Astrocyte (in vitro differentiated cells and primary cell): ENCODE data around the gene CD58. TPM values are rescaled to one million over a fixed set of nuclear protein-coding genes. Genes with fewer than 3 reads are reported as not detected.

ENCODE experiments used
- DNase-seq: peaks from one replicate; pipeline ENCODE4 v3.0.0-alpha.2; 2010; ENCODE audit warnings: low read depth
- FAIRE-seq: peaks from 2 replicates; lab custom pipeline; 2011; peaks lifted over from hg19 to GRCh38; lab: Jason Lieb, UNC
- H2AFZ ChIP-seq: 2 replicates; pipeline ENCODE4 v1.6.0; 2012; ENCODE audit warnings: low read depth, low read length, inconsistent platforms
- H3K27ac ChIP-seq: 2 replicates; pipeline ENCODE4 v1.5.1; 2011; ENCODE audit warnings: low read depth, low read length, inconsistent platforms
- H3K27me3 ChIP-seq: 2 replicates; pipeline ENCODE4 v1.6.0; 2011; ENCODE audit warnings: low read length, inconsistent platforms; ENCODE audit not compliant: insufficient read depth
- H3K36me3 ChIP-seq: 2 replicates; pipeline ENCODE4 v1.5.1; 2011; ENCODE audit warnings: low read length, inconsistent platforms; ENCODE audit not compliant: insufficient read depth
- H3K4me1 ChIP-seq: 2 replicates; pipeline ENCODE4 v1.5.1; 2011; ENCODE audit warnings: low read length, inconsistent platforms; ENCODE audit not compliant: insufficient read depth
- H3K4me2 ChIP-seq: 2 replicates; pipeline ENCODE4 v1.6.0; 2012; ENCODE audit warnings: low read length, inconsistent platforms
- H3K4me3 ChIP-seq: 2 replicates; pipeline ENCODE4 v1.5.1; 2011; ENCODE audit warnings: low read depth, mild to moderate bottlenecking, low read length, inconsistent platforms; ENCODE audit not compliant: insufficient read depth
- H3K79me2 ChIP-seq: 2 replicates; pipeline ENCODE4 v1.6.0; 2012; ENCODE audit warnings: mild to moderate bottlenecking, low read length, inconsistent platforms; ENCODE audit not compliant: insufficient read depth
- H3K9ac ChIP-seq: 2 replicates; pipeline ENCODE4 v1.6.0; 2012; ENCODE audit warnings: mild to moderate bottlenecking, low read length, inconsistent platforms
- H3K9me3 ChIP-seq: 2 replicates; pipeline ENCODE4 v1.5.1; 2012; ENCODE audit warnings: low read depth, mild to moderate bottlenecking, low read length, inconsistent platforms; ENCODE audit not compliant: insufficient read depth
- H4K20me1 ChIP-seq: 2 replicates; pipeline ENCODE4 v1.6.0; 2012; ENCODE audit warnings: low read length, inconsistent platforms; ENCODE audit not compliant: insufficient read depth
- H3K27ac Mint-ChIP-seq: one replicate; pipeline ENCODE4 v1.8.0; 2021; ENCODE audit warnings: mild to moderate bottlenecking, mixed read lengths; ENCODE audit not compliant: unreplicated experiment
- H3K27me3 Mint-ChIP-seq: one replicate; pipeline ENCODE4 v1.8.0; 2021; ENCODE audit warnings: low read depth, mixed read lengths; ENCODE audit not compliant: unreplicated experiment
- H3K36me3 Mint-ChIP-seq: one replicate; pipeline ENCODE4 v1.8.0; 2021; ENCODE audit warnings: low read depth, mixed read lengths; ENCODE audit not compliant: unreplicated experiment
- H3K4me1 Mint-ChIP-seq: one replicate; pipeline ENCODE4 v1.8.0; 2021; ENCODE audit warnings: low read depth, mixed read lengths; ENCODE audit not compliant: unreplicated experiment
- H3K4me3 Mint-ChIP-seq: one replicate; pipeline ENCODE4 v1.8.0; 2021; ENCODE audit warnings: mild to moderate bottlenecking, moderate library complexity, mixed read lengths; ENCODE audit not compliant: unreplicated experiment
- H3K9me3 Mint-ChIP-seq: one replicate; pipeline ENCODE4 v1.8.0; 2021; ENCODE audit warnings: mild to moderate bottlenecking, mixed read lengths; ENCODE audit not compliant: unreplicated experiment
- EZH2 ChIP-seq: IDR thresholded peaks from 2 replicates; pipeline ENCODE4 v1.6.1; 2012; ENCODE audit warnings: mild to moderate bottlenecking, low read length, inconsistent platforms; ENCODE audit not compliant: insufficient read depth
- total RNA-seq: library from RNA; stranded (reverse); gene quantifications from 2 replicates; pipeline ENCODE4 v1.2.1, GENCODE V29; 2021
- TF ChIP-seq, protein P1 (sequence below): IDR thresholded peaks from 2 replicates; pipeline ENCODE4 v1.5.1; 2011; ENCODE audit warnings: low read depth, mild to moderate bottlenecking, inconsistent platforms, low read length, moderate library complexity; ENCODE audit not compliant: insufficient read depth

Gene CD58
- total RNA-seq, 1 donor from 2014 or later = 13.0 TPM

DNA sequence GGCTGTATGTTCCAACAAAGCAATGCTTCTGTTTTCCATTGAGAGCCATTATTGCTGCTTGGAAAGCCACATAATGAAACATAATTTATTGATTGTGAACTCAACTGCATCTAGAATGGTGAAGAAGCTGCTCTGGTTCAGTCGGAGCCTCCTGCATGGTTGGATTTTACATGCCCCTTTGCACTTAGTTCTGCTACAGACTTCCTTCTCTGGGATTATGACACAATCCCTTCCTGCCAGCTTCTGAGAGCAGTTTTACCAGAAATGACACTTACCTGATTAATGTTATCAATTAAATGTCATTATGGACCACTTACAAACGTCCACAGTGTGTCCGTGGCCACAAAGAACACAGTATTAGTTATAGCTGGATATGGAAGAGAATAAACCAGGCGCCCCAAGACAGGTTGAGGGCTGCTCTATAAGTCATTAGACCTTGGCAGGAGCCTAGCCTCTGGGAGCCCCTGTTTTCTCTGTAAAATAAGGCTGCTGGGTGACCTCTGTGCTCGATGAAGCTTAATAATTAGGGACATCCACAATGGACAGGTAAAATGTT lies 7.0 kb upstream of the CD58 start:
- Histone ChIP-seq H3K27ac (no peak overlapping the region), H3K36me3 (no peaks in the 10 kb centered on the region), H3K4me1 (peaks cover 10% of the 10 kb centered on the region), H3K9me3 (no peaks in the 10 kb centered on the region), H3K27me3 (no peaks in the 10 kb centered on the region), H3K9ac (no peak overlapping the region), H4K20me1 (no peaks in the 10 kb centered on the region), H2AFZ (no peak overlapping the region), H3K4me2 (no peak overlapping the region), H3K4me3 (no peak overlapping the region), H3K79me2 (no peaks in the 10 kb centered on the region)
- Mint-ChIP-seq H3K4me3 (no peak overlapping the region), H3K4me1 (peaks cover 48% of the 10 kb centered on the region), H3K27me3 (peaks cover 2% of the 10 kb centered on the region), H3K36me3 (no peaks in the 10 kb centered on the region), H3K27ac (no peak overlapping the region), H3K9me3 (no peaks in the 10 kb centered on the region)
- DNase-seq (no peak), FAIRE-seq (no peak)
- no peak for TF ChIP-seq EZH2
- TF ChIP-seq, protein P1, sequence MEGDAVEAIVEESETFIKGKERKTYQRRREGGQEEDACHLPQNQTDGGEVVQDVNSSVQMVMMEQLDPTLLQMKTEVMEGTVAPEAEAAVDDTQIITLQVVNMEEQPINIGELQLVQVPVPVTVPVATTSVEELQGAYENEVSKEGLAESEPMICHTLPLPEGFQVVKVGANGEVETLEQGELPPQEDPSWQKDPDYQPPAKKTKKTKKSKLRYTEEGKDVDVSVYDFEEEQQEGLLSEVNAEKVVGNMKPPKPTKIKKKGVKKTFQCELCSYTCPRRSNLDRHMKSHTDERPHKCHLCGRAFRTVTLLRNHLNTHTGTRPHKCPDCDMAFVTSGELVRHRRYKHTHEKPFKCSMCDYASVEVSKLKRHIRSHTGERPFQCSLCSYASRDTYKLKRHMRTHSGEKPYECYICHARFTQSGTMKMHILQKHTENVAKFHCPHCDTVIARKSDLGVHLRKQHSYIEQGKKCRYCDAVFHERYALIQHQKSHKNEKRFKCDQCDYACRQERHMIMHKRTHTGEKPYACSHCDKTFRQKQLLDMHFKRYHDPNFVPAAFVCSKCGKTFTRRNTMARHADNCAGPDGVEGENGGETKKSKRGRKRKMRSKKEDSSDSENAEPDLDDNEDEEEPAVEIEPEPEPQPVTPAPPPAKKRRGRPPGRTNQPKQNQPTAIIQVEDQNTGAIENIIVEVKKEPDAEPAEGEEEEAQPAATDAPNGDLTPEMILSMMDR = no peak

DNA sequence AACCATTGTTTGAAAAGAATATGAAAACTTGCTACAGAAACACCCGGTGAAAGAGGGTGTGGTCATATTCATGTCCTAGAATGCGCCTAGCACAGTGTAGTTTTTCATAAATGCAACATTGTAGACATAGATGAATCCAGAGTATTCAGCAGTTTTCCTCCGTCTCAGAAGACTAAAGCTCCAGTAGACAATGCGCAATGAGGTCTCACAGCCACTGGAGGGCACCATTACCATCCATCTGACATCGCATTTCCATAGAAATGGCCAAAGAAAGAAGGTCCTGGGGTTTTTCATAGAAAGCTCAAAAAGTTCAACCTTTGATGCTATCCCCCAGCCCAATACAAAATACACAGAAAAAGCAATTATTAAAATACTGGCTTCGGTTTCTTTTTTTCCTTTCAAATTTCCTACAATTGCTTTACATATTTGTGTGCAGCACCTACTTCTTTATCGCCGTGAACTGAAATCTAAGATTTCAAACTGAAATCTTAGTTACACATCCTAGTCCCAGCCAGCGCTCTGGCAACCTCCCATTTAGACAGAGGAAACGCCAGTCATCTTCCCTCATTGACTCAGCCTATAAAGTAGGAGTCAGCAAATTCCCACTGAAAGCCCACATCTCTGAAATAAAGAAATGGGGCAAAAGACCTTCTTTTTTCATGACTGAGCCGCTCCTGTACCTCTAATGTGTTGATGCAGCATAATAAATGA lies 3.9 kb upstream of the CD58 start:
- no peak for TF ChIP-seq EZH2
- TF ChIP-seq, protein P1 = peak; percentile 97
- no peaks in the 10 kb centered on the region for H3K36me3 ChIP-seq
- H4K20me1 ChIP-seq = peaks cover 3% of the 10 kb centered on the region
- Mint-ChIP-seq H3K27ac (peak overlapping the region; percentile 74), H3K4me3 (no peak overlapping the region), H3K4me1 (peaks cover 33% of the 10 kb centered on the region), H3K36me3 (peaks cover 2% of the 10 kb centered on the region), H3K27me3 (peaks cover 6% of the 10 kb centered on the region), H3K9me3 (no peaks in the 10 kb centered on the region)
- DNase-seq (peak; percentile 35), FAIRE-seq (peak; percentile 47)
- H3K79me2 ChIP-seq = peaks cover 6% of the 10 kb centered on the region
- peak overlapping the region; percentile 55 for H3K4me2 ChIP-seq
- H3K27me3 ChIP-seq = peaks cover 4% of the 10 kb centered on the region
- no peak overlapping the region for H2AFZ ChIP-seq
- no peak overlapping the region for H3K27ac ChIP-seq
- no peaks in the 10 kb centered on the region for H3K9me3 ChIP-seq
- peaks cover 22% of the 10 kb centered on the region for H3K4me1 ChIP-seq
- no peak overlapping the region for H3K9ac ChIP-seq
- H3K4me3 ChIP-seq = no peak overlapping the region
